Measurements from ENCODE around the gene SCN2B.

- TF ChIP-seq PTBP1 (IDR thresholded peaks at IDR 0.05; ENCODE audit: low read depth, low read length, poor library complexity, severe bottlenecking) = no peak
- no peak for TF ChIP-seq RELA (CRISPR knock-in tag; IDR thresholded peaks at IDR 0.05)
- TF ChIP-seq ZNF510 (CRISPR knock-in tag; IDR thresholded peaks at IDR 0.05; ENCODE audit: low read depth) = no peak
- no peak for TF ChIP-seq JUN (CRISPR knock-in tag; IDR thresholded peaks at IDR 0.05)
- TF ChIP-seq ELF4 (CRISPR knock-in tag; IDR thresholded peaks at IDR 0.05; ENCODE audit: borderline replicate concordance) = no peak
- TF ChIP-seq POLR2AphosphoS5 (IDR thresholded peaks at IDR 0.05; ENCODE audit: low read depth, low read length) = no peak
- no peak for TF ChIP-seq EZH2 (conservative IDR thresholded peaks at IDR 0.05; ENCODE audit: low read depth, low read length)
- no peak for TF ChIP-seq CTCF (CRISPR knock-in tag; IDR thresholded peaks at IDR 0.05)
- TF ChIP-seq ARID2 (CRISPR knock-in tag; IDR thresholded peaks at IDR 0.05; ENCODE audit: borderline replicate concordance) = no peak
- TF ChIP-seq ZNF720 (CRISPR knock-in tag; IDR thresholded peaks at IDR 0.05) = no peak
Measured at GRCh38 chr11:118164885-118165284, 11.6 kb downstream of the SCN2B start.
